Fibroblast of lung (primary cell): ENCODE results near the gene CD58. TPM values are rescaled to one million over a fixed set of nuclear protein-coding genes. Genes with fewer than 3 reads are reported as not detected.

Experiments
- DNase-seq, 2 donors: peaks; one replicate each; pipeline versions ENCODE4 v3.0.0 to v3.0.0-alpha.2; 2010; ENCODE audit warnings: low read depth in 2 of 2
- H2AFZ ChIP-seq: 2 replicates; pipeline ENCODE4 v1.5.1; 2012; ENCODE audit warnings: low read length, control low read depth, inconsistent platforms
- H3K27ac ChIP-seq: 2 replicates; pipeline ENCODE4 v1.5.1; 2011; ENCODE audit warnings: low read length, control low read depth; ENCODE audit not compliant: insufficient read depth
- H3K27me3 ChIP-seq: 2 replicates; pipeline ENCODE4 v1.5.1; 2011; ENCODE audit warnings: mild to moderate bottlenecking, low read length; ENCODE audit not compliant: control insufficient read depth, insufficient read depth
- H3K36me3 ChIP-seq: 2 replicates; pipeline ENCODE4 v1.5.1; 2011; ENCODE audit warnings: low read length; ENCODE audit not compliant: control insufficient read depth, insufficient read depth
- H3K4me1 ChIP-seq: 2 replicates; pipeline ENCODE4 v1.5.1; 2011; ENCODE audit warnings: low read length; ENCODE audit not compliant: control insufficient read depth, insufficient read depth; ENCODE audit errors: extremely low read depth
- H3K4me2 ChIP-seq: 2 replicates; pipeline ENCODE4 v1.5.1; 2011; ENCODE audit warnings: low read length, control low read depth; ENCODE audit not compliant: insufficient read depth; ENCODE audit errors: extremely low read depth
- H3K4me3 ChIP-seq, 4 experiments: fragments of 200-600 bp in 1 of 4; sonication (generic) in 1 of 4; replicated peaks in 1 of 4; 2 replicates each; pipeline ENCODE4 v1.5.1; 2011 to 2016; ENCODE audit warnings: low read length in 4 of 4, low read depth in 3 of 4, mild to moderate bottlenecking in 3 of 4, control low read depth in 2 of 4, inconsistent platforms in 1 of 4, mixed read lengths in 1 of 4; ENCODE audit not compliant: insufficient read depth in 1 of 4; ENCODE audit errors: control extremely low read depth in 1 of 4
- H3K79me2 ChIP-seq: 2 replicates; pipeline ENCODE4 v1.5.1; 2012; ENCODE audit warnings: mild to moderate bottlenecking, low read length, inconsistent platforms; ENCODE audit not compliant: control insufficient read depth, insufficient read depth
- H3K9ac ChIP-seq: 2 replicates; pipeline ENCODE4 v1.5.1; 2011; ENCODE audit warnings: mild to moderate bottlenecking, low read length, control low read depth; ENCODE audit not compliant: insufficient read depth
- H3K9me3 ChIP-seq: 2 replicates; pipeline ENCODE4 v1.5.1; 2012; ENCODE audit warnings: low read depth, low read length; ENCODE audit not compliant: control insufficient read depth, insufficient read depth
- H4K20me1 ChIP-seq: 2 replicates; pipeline ENCODE4 v1.5.1; 2011; ENCODE audit warnings: low read length; ENCODE audit not compliant: control insufficient read depth, insufficient read depth; ENCODE audit errors: extremely low read depth
- EZH2 ChIP-seq: IDR thresholded peaks from 2 replicates; pipeline ENCODE4 v1.5.1; 2012; ENCODE audit warnings: low read length, control low read depth, mild to moderate bottlenecking; ENCODE audit errors: missing control alignments
- polyA plus RNA-seq, 2 donors: library from polyadenylated mRNA; depleted of rRNA in 1 of 2; stranded (reverse) in 1 of 2; unstranded in 1 of 2; fragments of >200 nt; gene quantifications; 2 replicates each; pipeline ENCODE4 v1.2.1, GENCODE V29; 2011 to 2012; ENCODE audit warnings: missing spikeins in 1 of 2
- total RNA-seq: library from RNA; depleted of rRNA; stranded (reverse); fragments of >200 nt; gene quantifications from 2 replicates; pipeline ENCODE4 v1.2.1, GENCODE V29; 2014
- TF ChIP-seq, protein P1 (sequence below), 2 donors: IDR thresholded peaks in 1 of 2; conservative IDR thresholded peaks in 1 of 2; 1 replicate in 1 of 2; 2 replicates in 1 of 2; pipeline ENCODE4 v1.5.1; 2011 to 2012; ENCODE audit warnings: low read length in 2 of 2, control low read depth in 1 of 2, inconsistent platforms in 1 of 2, low read depth in 1 of 2, mild to moderate bottlenecking in 1 of 2

Gene CD58
- total and polyA plus RNA-seq, 2 donors (not counting 1 experiment from before 2014, with no cell fraction given) = 8.4 to 16.3 TPM

DNA sequence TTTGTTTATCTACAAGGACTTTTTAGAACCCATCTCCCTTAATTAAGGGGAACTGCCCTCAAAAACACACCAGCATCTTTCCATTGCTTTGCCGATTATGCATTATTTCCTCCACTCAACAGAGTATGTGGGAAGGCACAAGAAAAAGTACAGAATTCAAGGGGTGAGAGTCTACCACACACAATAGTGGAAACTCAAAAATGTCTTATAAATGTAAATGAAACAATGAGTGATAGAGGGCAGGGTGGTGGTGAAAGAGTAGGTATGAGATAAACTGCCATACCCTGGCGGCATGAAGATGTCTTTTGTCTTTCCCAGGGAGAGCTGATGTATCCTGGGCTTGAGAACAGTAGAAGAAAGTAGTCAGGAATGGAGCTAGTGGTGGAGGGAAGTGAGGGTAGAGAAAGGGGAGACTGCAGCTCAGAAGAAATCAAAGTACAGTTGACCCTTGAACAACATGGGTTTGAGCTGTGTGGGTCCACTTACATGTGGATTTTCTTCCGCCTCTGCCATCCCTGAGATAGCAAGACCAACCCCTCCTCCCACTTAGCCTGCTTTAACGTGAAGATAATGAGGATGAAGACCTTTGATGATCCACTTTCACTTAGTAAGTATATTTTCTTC lies 24.4 kb downstream of the CD58 start:
- Histone ChIP-seq H3K27me3 (no peaks in the 10 kb centered on the region), H3K9me3 (no peaks in the 10 kb centered on the region), H3K4me2 (no peak overlapping the region), H3K36me3 (no peaks in the 10 kb centered on the region), H3K79me2 (no peaks in the 10 kb centered on the region), H3K4me3 (no peak overlapping the region), H2AFZ (no peak overlapping the region), H4K20me1 (no peaks in the 10 kb centered on the region), H3K9ac (no peak overlapping the region), H3K4me1 (no peaks in the 10 kb centered on the region), H3K27ac (no peak overlapping the region)
- TF ChIP-seq, protein P1, sequence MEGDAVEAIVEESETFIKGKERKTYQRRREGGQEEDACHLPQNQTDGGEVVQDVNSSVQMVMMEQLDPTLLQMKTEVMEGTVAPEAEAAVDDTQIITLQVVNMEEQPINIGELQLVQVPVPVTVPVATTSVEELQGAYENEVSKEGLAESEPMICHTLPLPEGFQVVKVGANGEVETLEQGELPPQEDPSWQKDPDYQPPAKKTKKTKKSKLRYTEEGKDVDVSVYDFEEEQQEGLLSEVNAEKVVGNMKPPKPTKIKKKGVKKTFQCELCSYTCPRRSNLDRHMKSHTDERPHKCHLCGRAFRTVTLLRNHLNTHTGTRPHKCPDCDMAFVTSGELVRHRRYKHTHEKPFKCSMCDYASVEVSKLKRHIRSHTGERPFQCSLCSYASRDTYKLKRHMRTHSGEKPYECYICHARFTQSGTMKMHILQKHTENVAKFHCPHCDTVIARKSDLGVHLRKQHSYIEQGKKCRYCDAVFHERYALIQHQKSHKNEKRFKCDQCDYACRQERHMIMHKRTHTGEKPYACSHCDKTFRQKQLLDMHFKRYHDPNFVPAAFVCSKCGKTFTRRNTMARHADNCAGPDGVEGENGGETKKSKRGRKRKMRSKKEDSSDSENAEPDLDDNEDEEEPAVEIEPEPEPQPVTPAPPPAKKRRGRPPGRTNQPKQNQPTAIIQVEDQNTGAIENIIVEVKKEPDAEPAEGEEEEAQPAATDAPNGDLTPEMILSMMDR (conservative IDR thresholded peaks at IDR 0.05 in 1 of 2, IDR thresholded peaks at IDR 0.05 in 1 of 2; ENCODE audit: low read depth in 1 of 2, low read length in 2 of 2) = no peak
- no peak for TF ChIP-seq EZH2
- no peak for DNase-seq

DNA sequence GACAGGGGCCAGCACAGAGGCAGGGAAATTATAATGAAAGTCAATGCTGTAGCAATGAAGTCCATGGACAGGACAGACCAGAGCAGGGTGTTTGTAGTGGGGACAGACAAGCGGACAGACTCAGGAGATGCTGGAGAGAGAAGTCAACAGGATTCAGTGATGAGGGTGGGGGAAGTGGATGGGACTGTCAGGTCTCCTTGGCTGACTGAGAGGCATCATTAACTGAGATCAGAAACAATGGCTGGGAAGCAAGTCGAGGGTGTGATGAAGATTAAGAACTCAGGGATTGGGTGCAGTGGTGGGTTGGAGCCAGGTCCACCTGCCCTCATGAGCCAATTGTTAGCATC lies 25.5 kb downstream of the CD58 start:
- Histone ChIP-seq H3K9ac (no peak overlapping the region), H3K4me1 (no peaks in the 10 kb centered on the region), H3K27me3 (no peaks in the 10 kb centered on the region), H3K27ac (no peak overlapping the region), H3K9me3 (no peaks in the 10 kb centered on the region), H2AFZ (no peak overlapping the region), H4K20me1 (no peaks in the 10 kb centered on the region), H3K36me3 (no peaks in the 10 kb centered on the region), H3K4me3 (no peak overlapping the region), H3K79me2 (no peaks in the 10 kb centered on the region), H3K4me2 (no peak overlapping the region)
- TF ChIP-seq, protein P1 (conservative IDR thresholded peaks at IDR 0.05 in 1 of 2, IDR thresholded peaks at IDR 0.05 in 1 of 2; ENCODE audit: low read depth in 1 of 2, low read length in 2 of 2) = no peak
- TF ChIP-seq EZH2 = no peak
- DNase-seq = no peak

DNA sequence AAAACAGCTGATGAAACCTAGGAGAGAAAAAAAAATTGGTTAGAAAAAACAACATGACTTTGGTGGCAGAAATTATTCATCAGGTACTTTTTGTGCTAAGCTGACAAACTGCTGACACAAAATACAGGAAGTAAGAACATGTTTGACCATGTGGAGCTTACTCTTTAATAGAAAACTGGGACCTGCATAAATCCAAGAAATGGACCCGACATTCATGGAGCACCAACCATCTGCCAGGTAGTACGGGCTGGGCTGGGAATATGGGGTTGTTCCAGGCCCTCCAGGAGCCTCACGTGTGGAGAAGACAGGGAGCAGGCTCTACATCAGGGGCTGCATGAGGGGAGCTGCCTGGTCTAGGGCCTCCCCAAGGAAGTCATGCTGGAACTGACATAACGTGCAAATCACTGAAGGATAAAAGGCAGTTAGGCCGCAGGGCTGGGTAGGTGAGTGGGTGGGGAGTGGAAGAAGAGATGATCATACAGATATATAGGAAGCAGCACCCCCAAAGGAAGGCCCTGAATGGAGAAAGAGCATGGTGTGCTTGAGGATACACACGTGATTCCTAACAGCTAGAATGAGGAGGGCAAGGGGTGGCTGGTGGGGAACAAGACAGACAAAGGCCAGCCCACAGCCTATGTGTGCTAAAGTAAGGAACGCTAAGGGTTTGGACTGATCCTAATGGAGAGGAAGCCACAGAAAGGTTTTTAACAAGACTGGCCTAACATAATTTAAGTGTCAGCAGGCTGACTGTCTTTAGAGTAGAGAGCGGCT lies 26.1 kb downstream of the CD58 start:
- no peak overlapping the region for H2AFZ ChIP-seq
- H3K36me3 ChIP-seq = no peaks in the 10 kb centered on the region
- no peak overlapping the region for H3K9ac ChIP-seq
- H3K27me3 ChIP-seq = no peaks in the 10 kb centered on the region
- H3K79me2 ChIP-seq = no peaks in the 10 kb centered on the region
- no peaks in the 10 kb centered on the region for H4K20me1 ChIP-seq
- no peak overlapping the region for H3K27ac ChIP-seq
- H3K9me3 ChIP-seq = no peaks in the 10 kb centered on the region
- no peak overlapping the region for H3K4me3 ChIP-seq
- H3K4me2 ChIP-seq = no peak overlapping the region
- H3K4me1 ChIP-seq = no peaks in the 10 kb centered on the region
- no peak for DNase-seq
- no peak for TF ChIP-seq EZH2
- TF ChIP-seq, protein P1 (conservative IDR thresholded peaks at IDR 0.05 in 1 of 2, IDR thresholded peaks at IDR 0.05 in 1 of 2; ENCODE audit: low read depth in 1 of 2, low read length in 2 of 2) = no peak
